Fibroblast of lung (primary cell): ENCODE measurements around the gene LILRA1. TPM values are rescaled to one million over a fixed set of nuclear protein-coding genes. Genes with fewer than 3 reads are reported as not detected.
"Not testable (repeated sequence)": the region's sequence is repeated elsewhere in the genome, so short reads cannot be mapped to it uniquely, and the experiment has no call there.

Source experiments
- DNase-seq, 2 donors: peaks; one replicate each; pipeline versions ENCODE4 v3.0.0 to v3.0.0-alpha.2; 2010; ENCODE audit warnings: low read depth in 2 of 2
- H2AFZ ChIP-seq: 2 replicates; pipeline ENCODE4 v1.5.1; 2012; ENCODE audit warnings: low read length, control low read depth, inconsistent platforms
- H3K27ac ChIP-seq: 2 replicates; pipeline ENCODE4 v1.5.1; 2011; ENCODE audit warnings: low read length, control low read depth; ENCODE audit not compliant: insufficient read depth
- H3K27me3 ChIP-seq: 2 replicates; pipeline ENCODE4 v1.5.1; 2011; ENCODE audit warnings: mild to moderate bottlenecking, low read length; ENCODE audit not compliant: control insufficient read depth, insufficient read depth
- H3K36me3 ChIP-seq: 2 replicates; pipeline ENCODE4 v1.5.1; 2011; ENCODE audit warnings: low read length; ENCODE audit not compliant: control insufficient read depth, insufficient read depth
- H3K4me1 ChIP-seq: 2 replicates; pipeline ENCODE4 v1.5.1; 2011; ENCODE audit warnings: low read length; ENCODE audit not compliant: control insufficient read depth, insufficient read depth; ENCODE audit errors: extremely low read depth
- H3K4me2 ChIP-seq: 2 replicates; pipeline ENCODE4 v1.5.1; 2011; ENCODE audit warnings: low read length, control low read depth; ENCODE audit not compliant: insufficient read depth; ENCODE audit errors: extremely low read depth
- H3K4me3 ChIP-seq, 4 experiments: fragments of 200-600 bp in 1 of 4; sonication (generic) in 1 of 4; replicated peaks in 1 of 4; 2 replicates each; pipeline ENCODE4 v1.5.1; 2011 to 2016; ENCODE audit warnings: low read length in 4 of 4, low read depth in 3 of 4, mild to moderate bottlenecking in 3 of 4, control low read depth in 2 of 4, inconsistent platforms in 1 of 4, mixed read lengths in 1 of 4; ENCODE audit not compliant: insufficient read depth in 1 of 4; ENCODE audit errors: control extremely low read depth in 1 of 4
- H3K79me2 ChIP-seq: 2 replicates; pipeline ENCODE4 v1.5.1; 2012; ENCODE audit warnings: mild to moderate bottlenecking, low read length, inconsistent platforms; ENCODE audit not compliant: control insufficient read depth, insufficient read depth
- H3K9ac ChIP-seq: 2 replicates; pipeline ENCODE4 v1.5.1; 2011; ENCODE audit warnings: mild to moderate bottlenecking, low read length, control low read depth; ENCODE audit not compliant: insufficient read depth
- H3K9me3 ChIP-seq: 2 replicates; pipeline ENCODE4 v1.5.1; 2012; ENCODE audit warnings: low read depth, low read length; ENCODE audit not compliant: control insufficient read depth, insufficient read depth
- H4K20me1 ChIP-seq: 2 replicates; pipeline ENCODE4 v1.5.1; 2011; ENCODE audit warnings: low read length; ENCODE audit not compliant: control insufficient read depth, insufficient read depth; ENCODE audit errors: extremely low read depth
- EZH2 ChIP-seq: IDR thresholded peaks from 2 replicates; pipeline ENCODE4 v1.5.1; 2012; ENCODE audit warnings: low read length, control low read depth, mild to moderate bottlenecking; ENCODE audit errors: missing control alignments
- polyA plus RNA-seq, 2 donors: library from polyadenylated mRNA; depleted of rRNA in 1 of 2; stranded (reverse) in 1 of 2; unstranded in 1 of 2; fragments of >200 nt; gene quantifications; 2 replicates each; pipeline ENCODE4 v1.2.1, GENCODE V29; 2011 to 2012; ENCODE audit warnings: missing spikeins in 1 of 2
- total RNA-seq: library from RNA; depleted of rRNA; stranded (reverse); fragments of >200 nt; gene quantifications from 2 replicates; pipeline ENCODE4 v1.2.1, GENCODE V29; 2014
- TF ChIP-seq, protein P1 (sequence below), 2 donors: IDR thresholded peaks in 1 of 2; conservative IDR thresholded peaks in 1 of 2; 1 replicate in 1 of 2; 2 replicates in 1 of 2; pipeline ENCODE4 v1.5.1; 2011 to 2012; ENCODE audit warnings: low read length in 2 of 2, control low read depth in 1 of 2, inconsistent platforms in 1 of 2, low read depth in 1 of 2, mild to moderate bottlenecking in 1 of 2

The LILRA1 gene
- total and polyA plus RNA-seq, 2 donors (not counting 1 experiment from before 2014, with no cell fraction given): not detected

DNA sequence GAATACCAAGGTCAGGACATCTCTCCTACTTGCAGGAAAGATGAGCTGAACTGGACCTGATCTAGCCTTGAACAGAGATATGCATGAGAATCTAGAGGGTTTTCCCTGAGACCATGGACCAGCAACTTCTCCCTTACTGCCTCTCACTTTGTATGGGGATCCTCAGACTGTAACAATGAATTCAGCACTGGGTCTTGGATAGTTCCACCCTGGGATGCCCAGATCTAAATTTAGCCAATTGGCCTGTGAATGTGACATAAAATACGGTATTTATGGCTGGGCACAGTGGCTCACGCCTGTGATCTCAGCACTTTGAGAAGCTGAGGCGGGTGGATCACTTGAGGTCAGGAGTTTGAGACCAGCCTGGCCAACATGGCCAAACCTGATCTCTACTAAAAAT lies 35.1 kb upstream of the LILRA1 start:
- DNase-seq: no peak
- no peak overlapping the region for H2AFZ ChIP-seq
- no peak overlapping the region for H3K4me2 ChIP-seq
- no peaks in the 10 kb centered on the region for H3K79me2 ChIP-seq
- no peaks in the 10 kb centered on the region for H3K9me3 ChIP-seq
- no peaks in the 10 kb centered on the region for H3K27me3 ChIP-seq
- H4K20me1 ChIP-seq: no peaks in the 10 kb centered on the region
- H3K4me3 ChIP-seq: no peak overlapping the region
- no peaks in the 10 kb centered on the region for H3K4me1 ChIP-seq
- TF ChIP-seq, protein P1, sequence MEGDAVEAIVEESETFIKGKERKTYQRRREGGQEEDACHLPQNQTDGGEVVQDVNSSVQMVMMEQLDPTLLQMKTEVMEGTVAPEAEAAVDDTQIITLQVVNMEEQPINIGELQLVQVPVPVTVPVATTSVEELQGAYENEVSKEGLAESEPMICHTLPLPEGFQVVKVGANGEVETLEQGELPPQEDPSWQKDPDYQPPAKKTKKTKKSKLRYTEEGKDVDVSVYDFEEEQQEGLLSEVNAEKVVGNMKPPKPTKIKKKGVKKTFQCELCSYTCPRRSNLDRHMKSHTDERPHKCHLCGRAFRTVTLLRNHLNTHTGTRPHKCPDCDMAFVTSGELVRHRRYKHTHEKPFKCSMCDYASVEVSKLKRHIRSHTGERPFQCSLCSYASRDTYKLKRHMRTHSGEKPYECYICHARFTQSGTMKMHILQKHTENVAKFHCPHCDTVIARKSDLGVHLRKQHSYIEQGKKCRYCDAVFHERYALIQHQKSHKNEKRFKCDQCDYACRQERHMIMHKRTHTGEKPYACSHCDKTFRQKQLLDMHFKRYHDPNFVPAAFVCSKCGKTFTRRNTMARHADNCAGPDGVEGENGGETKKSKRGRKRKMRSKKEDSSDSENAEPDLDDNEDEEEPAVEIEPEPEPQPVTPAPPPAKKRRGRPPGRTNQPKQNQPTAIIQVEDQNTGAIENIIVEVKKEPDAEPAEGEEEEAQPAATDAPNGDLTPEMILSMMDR (conservative IDR thresholded peaks at IDR 0.05 in 1 of 2, IDR thresholded peaks at IDR 0.05 in 1 of 2; ENCODE audit: low read depth in 1 of 2, low read length in 2 of 2): no peak
- no peak for TF ChIP-seq EZH2
- no peak overlapping the region for H3K27ac ChIP-seq
- no peak overlapping the region for H3K9ac ChIP-seq
- no peaks in the 10 kb centered on the region for H3K36me3 ChIP-seq

DNA sequence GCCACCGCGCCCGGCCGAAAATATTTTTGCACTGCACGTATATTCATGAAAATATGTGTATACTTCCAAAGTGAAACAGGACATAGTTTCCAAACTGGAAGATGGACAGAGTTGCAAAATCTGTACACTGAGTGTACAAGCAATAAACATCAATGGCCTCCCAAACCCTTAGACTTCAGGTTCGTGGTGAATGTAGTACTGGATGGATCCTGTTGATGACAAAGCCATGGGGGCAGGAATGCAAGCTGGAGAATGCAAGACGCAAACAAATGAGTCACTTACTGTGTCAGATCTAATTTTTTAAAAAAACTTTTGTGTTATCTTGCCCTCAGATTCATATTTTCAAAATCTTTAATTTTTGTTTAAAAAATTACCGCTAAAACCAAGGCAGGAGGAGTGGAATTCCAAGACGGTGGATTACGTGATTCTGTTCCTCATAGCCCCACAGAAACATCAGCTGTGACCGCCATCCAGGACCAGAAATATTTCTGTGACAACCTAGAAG lies 32.5 kb upstream of the LILRA1 start:
- Histone ChIP-seq H2AFZ (no peak overlapping the region), H3K4me2 (no peak overlapping the region)
- TF ChIP-seq, protein P1 (conservative IDR thresholded peaks at IDR 0.05 in 1 of 2, IDR thresholded peaks at IDR 0.05 in 1 of 2; ENCODE audit: low read depth in 1 of 2, low read length in 2 of 2): no peak
- TF ChIP-seq EZH2: no peak

DNA sequence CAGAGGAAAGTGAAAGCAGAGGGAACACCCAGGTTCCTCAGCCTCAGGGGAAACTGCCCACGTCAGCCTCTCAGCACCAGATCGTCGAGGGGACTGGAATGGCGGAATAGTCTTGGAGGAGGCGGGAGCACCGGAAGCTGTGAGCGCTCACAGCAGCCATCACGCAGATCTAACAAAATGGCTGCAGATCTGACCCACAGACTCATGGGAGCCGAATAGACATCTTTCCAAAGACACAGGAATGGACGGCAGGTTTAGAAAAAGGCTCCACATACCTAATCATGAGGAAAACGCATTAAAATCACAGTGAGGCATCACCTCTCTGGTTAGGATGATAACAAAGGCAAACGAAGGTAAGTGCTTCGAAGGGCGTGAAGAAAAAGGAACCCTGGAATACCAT lies 31.6 kb upstream of the LILRA1 start:
- no peak overlapping the region for H2AFZ ChIP-seq
- H3K4me3 ChIP-seq: no peak overlapping the region
- no peak overlapping the region for H3K4me2 ChIP-seq
- no peaks in the 10 kb centered on the region for H3K4me1 ChIP-seq
- no peak for TF ChIP-seq EZH2
- TF ChIP-seq, protein P1 (conservative IDR thresholded peaks at IDR 0.05 in 1 of 2, IDR thresholded peaks at IDR 0.05 in 1 of 2; ENCODE audit: low read depth in 1 of 2, low read length in 2 of 2): no peak
- DNase-seq: no peak
- no peaks in the 10 kb centered on the region for H3K79me2 ChIP-seq
- no peaks in the 10 kb centered on the region for H4K20me1 ChIP-seq
- H3K27ac ChIP-seq: no peak overlapping the region
- H3K9me3 ChIP-seq: no peaks in the 10 kb centered on the region
- no peaks in the 10 kb centered on the region for H3K27me3 ChIP-seq
- no peaks in the 10 kb centered on the region for H3K36me3 ChIP-seq
- H3K9ac ChIP-seq: no peak overlapping the region

More for the DNA sequence above, 32.5 kb upstream of the LILRA1 start:
- Histone ChIP-seq H3K79me2 (no peaks in the 10 kb centered on the region), H3K9ac (no peak overlapping the region), H3K27me3 (no peaks in the 10 kb centered on the region), H4K20me1 (no peaks in the 10 kb centered on the region), H3K36me3 (no peaks in the 10 kb centered on the region), H3K4me1 (no peaks in the 10 kb centered on the region), H3K9me3 (no peaks in the 10 kb centered on the region), H3K4me3 (no peak overlapping the region), H3K27ac (no peak overlapping the region)
- DNase-seq: no peak

DNA sequence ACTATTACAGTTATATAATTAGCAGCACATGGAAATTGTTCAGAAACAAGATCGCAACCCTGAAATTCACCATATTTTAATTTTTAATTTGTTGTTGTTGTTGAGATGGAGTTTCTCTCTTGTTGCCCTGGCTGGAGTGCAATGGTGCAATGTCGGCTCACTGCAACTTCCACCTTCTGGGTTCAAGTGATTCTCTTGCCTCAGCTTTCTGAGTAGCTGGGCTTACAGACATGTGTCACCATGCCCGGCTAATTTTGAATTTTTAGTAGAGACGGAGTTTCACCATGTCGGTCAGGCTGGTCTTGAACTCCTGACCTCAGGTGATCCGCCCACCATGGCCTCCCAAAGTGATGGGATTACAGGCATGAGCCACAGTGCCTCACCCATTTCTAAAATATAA lies 30.2 kb upstream of the LILRA1 start:
- not testable (repeated sequence) for H3K4me3 ChIP-seq, H4K20me1 ChIP-seq, H3K27me3 ChIP-seq, H3K9me3 ChIP-seq, H3K79me2 ChIP-seq, H3K36me3 ChIP-seq, H2AFZ ChIP-seq, DNase-seq, H3K27ac ChIP-seq, H3K4me1 ChIP-seq, H3K9ac ChIP-seq, H3K4me2 ChIP-seq
